KMS-11 (cell line): ENCODE results near the gene AGL.
"Not testable (repeated sequence)": the region's sequence is repeated elsewhere in the genome, so short reads cannot be mapped to it uniquely, and the experiment has no call there.

Experiments
- H2AFZ ChIP-seq: fragments of 200-600 bp; sonication (generic); 2 replicates; pipeline ENCODE4 v1.6.1; 2016; ENCODE audit warnings: antibody characterized with exemption, mixed run types, low read depth
- H3K27ac ChIP-seq: fragments of 200-600 bp; sonication (generic); 2 replicates; pipeline ENCODE4 v1.6.1; 2016; ENCODE audit warnings: mild to moderate bottlenecking, mixed run types
- H3K27me3 ChIP-seq: fragments of 200-600 bp; sonication (generic); 2 replicates; pipeline ENCODE4 v1.6.1; 2017; ENCODE audit warnings: mild to moderate bottlenecking, low read depth, mixed run types, moderate library complexity; ENCODE audit not compliant: insufficient read depth
- H3K36me3 ChIP-seq: fragments of 200-600 bp; sonication (generic); 2 replicates; pipeline ENCODE4 v1.6.1; 2017; ENCODE audit warnings: mild to moderate bottlenecking, mixed run types; ENCODE audit not compliant: insufficient read depth
- H3K4me1 ChIP-seq: fragments of 200-600 bp; sonication (generic); 2 replicates; pipeline ENCODE4 v1.6.1; 2016; ENCODE audit warnings: mild to moderate bottlenecking, low read depth, mixed run types; ENCODE audit not compliant: poor library complexity, severe bottlenecking
- H3K4me2 ChIP-seq: fragments of 200-600 bp; sonication (generic); 2 replicates; pipeline ENCODE4 v1.7.0; 2016; ENCODE audit warnings: mild to moderate bottlenecking, mixed run types
- H3K4me3 ChIP-seq: fragments of 200-600 bp; sonication (generic); IDR thresholded peaks from 2 replicates; pipeline ENCODE4 v1.6.1; 2017; ENCODE audit warnings: low read depth, low read length, mixed read lengths; ENCODE audit not compliant: insufficient read depth
- H3K79me2 ChIP-seq: fragments of 200-600 bp; sonication (generic); 2 replicates; pipeline ENCODE4 v1.6.1; 2016; ENCODE audit warnings: low read depth, mixed run types; ENCODE audit not compliant: insufficient read depth
- H3K9ac ChIP-seq: fragments of 200-600 bp; sonication (generic); 2 replicates; pipeline ENCODE4 v1.6.1; 2016; ENCODE audit warnings: mild to moderate bottlenecking, mixed run types
- H4K20me1 ChIP-seq: fragments of 200-600 bp; sonication (generic); 2 replicates; pipeline ENCODE4 v1.6.1; 2016; ENCODE audit warnings: mild to moderate bottlenecking, mixed run types; ENCODE audit not compliant: insufficient read depth
- TF ChIP-seq, protein P1 (sequence below): fragments of 200-600 bp; sonication (generic); conservative IDR thresholded peaks from 2 replicates; pipeline ENCODE4 v1.6.1; 2017; ENCODE audit warnings: low read depth, mild to moderate bottlenecking, antibody characterized with exemption, low read length, moderate library complexity, mixed read lengths

AGL gene

GRCh38 chr1:99827970-99828369, 22.2 kb upstream of the AGL start:
- TF ChIP-seq, protein P1, sequence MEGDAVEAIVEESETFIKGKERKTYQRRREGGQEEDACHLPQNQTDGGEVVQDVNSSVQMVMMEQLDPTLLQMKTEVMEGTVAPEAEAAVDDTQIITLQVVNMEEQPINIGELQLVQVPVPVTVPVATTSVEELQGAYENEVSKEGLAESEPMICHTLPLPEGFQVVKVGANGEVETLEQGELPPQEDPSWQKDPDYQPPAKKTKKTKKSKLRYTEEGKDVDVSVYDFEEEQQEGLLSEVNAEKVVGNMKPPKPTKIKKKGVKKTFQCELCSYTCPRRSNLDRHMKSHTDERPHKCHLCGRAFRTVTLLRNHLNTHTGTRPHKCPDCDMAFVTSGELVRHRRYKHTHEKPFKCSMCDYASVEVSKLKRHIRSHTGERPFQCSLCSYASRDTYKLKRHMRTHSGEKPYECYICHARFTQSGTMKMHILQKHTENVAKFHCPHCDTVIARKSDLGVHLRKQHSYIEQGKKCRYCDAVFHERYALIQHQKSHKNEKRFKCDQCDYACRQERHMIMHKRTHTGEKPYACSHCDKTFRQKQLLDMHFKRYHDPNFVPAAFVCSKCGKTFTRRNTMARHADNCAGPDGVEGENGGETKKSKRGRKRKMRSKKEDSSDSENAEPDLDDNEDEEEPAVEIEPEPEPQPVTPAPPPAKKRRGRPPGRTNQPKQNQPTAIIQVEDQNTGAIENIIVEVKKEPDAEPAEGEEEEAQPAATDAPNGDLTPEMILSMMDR, result no peak
- Histone ChIP-seq H2AFZ (no peak overlapping the region), H4K20me1 (no peaks in the 10 kb centered on the region), H3K27me3 (no peaks in the 10 kb centered on the region), H3K36me3 (no peaks in the 10 kb centered on the region), H3K27ac (no peak overlapping the region), H3K4me3 (no peak overlapping the region), H3K4me1 (no peaks in the 10 kb centered on the region), H3K4me2 (no peak overlapping the region), H3K79me2 (no peaks in the 10 kb centered on the region), H3K9ac (no peak overlapping the region)

DNA sequence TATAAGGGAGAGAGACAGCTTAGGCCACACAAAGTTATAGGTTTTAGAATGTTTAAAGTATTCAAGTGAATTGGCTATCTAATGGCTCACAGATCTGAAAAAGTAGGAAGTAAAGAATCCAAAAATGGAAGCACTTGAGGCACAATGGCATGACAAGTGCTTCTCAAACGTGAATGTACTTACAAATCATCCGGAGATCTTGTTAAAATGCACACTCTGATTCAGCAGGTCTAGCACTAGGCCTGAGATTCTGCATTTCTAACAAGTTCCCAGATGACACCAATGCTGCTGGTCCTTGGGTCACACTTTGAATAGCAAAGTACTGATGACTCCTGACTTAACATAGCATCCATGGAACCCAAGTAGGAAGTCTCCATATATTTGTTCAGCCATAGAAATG, 20.9 kb upstream of the AGL start:
- Histone ChIP-seq H3K4me2 (no peak overlapping the region), H3K4me3 (no peak overlapping the region), H3K27me3 (no peaks in the 10 kb centered on the region), H3K79me2 (no peaks in the 10 kb centered on the region), H3K4me1 (no peaks in the 10 kb centered on the region), H3K9ac (no peak overlapping the region), H3K27ac (no peak overlapping the region), H3K36me3 (no peaks in the 10 kb centered on the region), H4K20me1 (no peaks in the 10 kb centered on the region), H2AFZ (no peak overlapping the region)
- TF ChIP-seq, protein P1, result no peak

GRCh38 chr1:99833911-99834310, 16.2 kb upstream of the AGL start:
- not testable (repeated sequence) for H2AFZ ChIP-seq, H3K27me3 ChIP-seq, H3K36me3 ChIP-seq, H3K4me3 ChIP-seq, H3K27ac ChIP-seq, H3K4me2 ChIP-seq, H3K79me2 ChIP-seq, H3K4me1 ChIP-seq, H3K9ac ChIP-seq, H4K20me1 ChIP-seq

- H2AFZ ChIP-seq, H4K20me1 ChIP-seq, H3K4me2 ChIP-seq, H3K36me3 ChIP-seq, H3K79me2 ChIP-seq, H3K4me3 ChIP-seq, H3K9ac ChIP-seq, H3K27ac ChIP-seq, H3K4me1 ChIP-seq, H3K27me3 ChIP-seq: not testable (repeated sequence)
Measured at GRCh38 chr1:99836171-99837103, 13.7 kb upstream of the AGL start.

DNA sequence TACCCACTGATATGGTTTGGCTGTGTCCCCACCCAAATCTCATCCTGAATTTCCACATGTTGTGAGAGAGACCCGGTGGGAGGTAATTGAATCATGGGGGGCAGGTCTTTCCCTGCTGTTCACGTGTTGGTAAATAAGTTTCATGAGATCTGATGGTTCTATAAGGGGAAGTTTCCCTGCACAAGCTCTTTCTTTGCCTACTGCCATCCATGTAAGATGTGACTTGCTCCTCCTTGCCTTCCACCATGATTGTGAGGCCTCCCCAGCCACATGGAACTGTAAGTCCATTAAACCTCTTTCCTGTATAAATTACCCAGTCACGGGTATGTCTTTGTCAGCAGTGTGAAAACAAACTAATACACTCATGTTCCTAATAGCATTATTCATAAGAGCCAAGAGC, 9.8 kb upstream of the AGL start:
- H3K4me1 ChIP-seq, H2AFZ ChIP-seq, H3K36me3 ChIP-seq, H3K79me2 ChIP-seq, H3K4me3 ChIP-seq, H3K9ac ChIP-seq, H3K27me3 ChIP-seq, H4K20me1 ChIP-seq, H3K27ac ChIP-seq, H3K4me2 ChIP-seq: not testable (repeated sequence)

GRCh38 chr1:99843760-99844159, 6.4 kb upstream of the AGL start:
- Histone ChIP-seq H2AFZ (no peak overlapping the region), H3K36me3 (no peaks in the 10 kb centered on the region)

GRCh38 chr1:99845201-99845600, 5.0 kb upstream of the AGL start:
- not testable (repeated sequence) for H4K20me1 ChIP-seq, H3K27me3 ChIP-seq, H3K9ac ChIP-seq, H3K4me1 ChIP-seq, H3K4me3 ChIP-seq, H3K4me2 ChIP-seq, H3K27ac ChIP-seq, H3K79me2 ChIP-seq, H2AFZ ChIP-seq, H3K36me3 ChIP-seq

More at GRCh38 chr1:99843760-99844159, 6.4 kb upstream of the AGL start:
- Histone ChIP-seq H3K9ac (no peak overlapping the region), H4K20me1 (no peaks in the 10 kb centered on the region), H3K4me3 (no peak overlapping the region), H3K4me2 (no peak overlapping the region), H3K27me3 (no peaks in the 10 kb centered on the region), H3K79me2 (no peaks in the 10 kb centered on the region), H3K4me1 (no peaks in the 10 kb centered on the region), H3K27ac (no peak overlapping the region)
- TF ChIP-seq, protein P1, result no peak
